Stimulated activated CD8-positive, alpha-beta memory T cell treated with anti-CD3 and anti-CD28 coated beads, Interleukin-7, amount 100 ng/mL, for 4 hours (primary cell): ENCODE results near the gene TP53RK.

Experiments used
- DNase-seq, 2 donors: peaks; one replicate each; pipeline ENCODE4 v3.0.0-alpha.2; 2020; ENCODE audit warnings: low read depth in 2 of 2

The TP53RK gene

DNA sequence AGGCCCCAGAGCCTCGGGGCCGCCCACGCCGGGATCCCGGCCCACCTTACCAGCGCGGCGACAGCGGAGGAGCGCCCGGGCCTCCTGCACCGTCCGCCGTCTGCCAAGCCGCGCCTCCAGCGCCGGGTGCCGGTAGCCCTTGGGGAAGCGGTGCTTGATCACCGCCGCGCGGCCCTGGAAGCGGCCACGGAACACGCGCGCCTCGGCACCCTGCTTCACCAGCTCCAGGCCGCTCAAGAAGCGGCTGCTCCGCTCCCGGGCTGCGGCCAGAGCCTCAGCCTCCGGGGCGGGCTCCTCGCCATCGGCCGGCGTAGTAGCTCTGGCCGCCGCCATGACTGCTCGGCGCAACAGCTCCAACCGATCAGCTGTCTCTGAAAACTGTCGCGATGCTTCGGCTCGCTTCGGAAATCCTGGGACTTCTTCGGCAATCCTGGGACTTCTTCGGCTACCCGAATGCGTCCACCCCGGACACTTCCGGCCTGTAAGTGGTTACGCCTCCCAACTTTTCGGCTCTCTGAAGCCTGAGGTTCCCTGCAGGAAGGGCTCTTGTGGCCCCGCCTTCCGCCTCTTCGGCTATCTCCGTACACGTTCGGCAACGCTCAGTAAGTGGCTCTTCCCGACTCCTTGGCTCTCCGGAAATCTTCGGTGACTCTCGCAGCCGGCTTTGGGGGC lies at the start of gene TP53RK:
Gene TP53RK, minus strand, starts transcription at position 363 of the 672 bp plus-strand sequence. Its CDS starts 30 bp downstream, at position 333.
- DNase-seq: peak; percentile 91 to 94

DNA sequence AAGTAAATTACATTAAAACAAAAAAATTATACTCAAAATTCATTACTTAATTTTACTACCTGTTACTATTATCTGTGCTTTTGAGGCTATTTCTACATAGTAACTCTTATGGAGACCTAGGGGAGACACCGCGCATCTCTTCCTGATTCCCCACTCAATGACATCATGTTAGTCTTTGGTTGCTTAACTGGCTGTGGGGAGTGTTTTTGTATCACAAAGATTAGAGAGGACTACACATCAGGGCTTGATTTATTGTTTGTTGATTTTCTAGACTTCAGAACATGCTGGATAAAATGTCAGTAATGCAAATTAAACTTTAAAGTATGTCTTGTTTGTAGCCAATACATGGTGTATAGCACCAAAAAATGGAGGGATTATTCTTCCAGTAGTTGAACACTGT lies 46.2 kb upstream of the TP53RK start:
- no peak for DNase-seq

DNA sequence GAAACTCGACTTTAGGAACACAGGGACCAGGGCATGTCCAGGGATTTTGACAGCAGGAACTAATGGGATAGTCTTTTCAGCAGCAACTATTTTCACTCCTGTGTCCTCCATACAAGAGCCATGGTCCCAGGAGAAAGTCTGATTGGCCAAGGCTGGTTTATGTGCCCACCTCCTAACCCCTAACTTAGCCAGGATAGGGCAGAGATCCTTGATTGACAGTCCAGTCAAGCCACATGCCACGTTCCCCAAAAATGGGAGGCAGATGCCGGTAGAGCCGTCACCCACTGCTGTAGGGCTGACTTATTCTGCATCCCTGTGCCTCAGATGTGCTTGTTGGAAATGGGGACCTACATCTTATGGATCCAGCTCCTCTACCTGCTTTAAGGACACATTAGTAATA lies 42.5 kb upstream of the TP53RK start:
- no peak for DNase-seq

DNA sequence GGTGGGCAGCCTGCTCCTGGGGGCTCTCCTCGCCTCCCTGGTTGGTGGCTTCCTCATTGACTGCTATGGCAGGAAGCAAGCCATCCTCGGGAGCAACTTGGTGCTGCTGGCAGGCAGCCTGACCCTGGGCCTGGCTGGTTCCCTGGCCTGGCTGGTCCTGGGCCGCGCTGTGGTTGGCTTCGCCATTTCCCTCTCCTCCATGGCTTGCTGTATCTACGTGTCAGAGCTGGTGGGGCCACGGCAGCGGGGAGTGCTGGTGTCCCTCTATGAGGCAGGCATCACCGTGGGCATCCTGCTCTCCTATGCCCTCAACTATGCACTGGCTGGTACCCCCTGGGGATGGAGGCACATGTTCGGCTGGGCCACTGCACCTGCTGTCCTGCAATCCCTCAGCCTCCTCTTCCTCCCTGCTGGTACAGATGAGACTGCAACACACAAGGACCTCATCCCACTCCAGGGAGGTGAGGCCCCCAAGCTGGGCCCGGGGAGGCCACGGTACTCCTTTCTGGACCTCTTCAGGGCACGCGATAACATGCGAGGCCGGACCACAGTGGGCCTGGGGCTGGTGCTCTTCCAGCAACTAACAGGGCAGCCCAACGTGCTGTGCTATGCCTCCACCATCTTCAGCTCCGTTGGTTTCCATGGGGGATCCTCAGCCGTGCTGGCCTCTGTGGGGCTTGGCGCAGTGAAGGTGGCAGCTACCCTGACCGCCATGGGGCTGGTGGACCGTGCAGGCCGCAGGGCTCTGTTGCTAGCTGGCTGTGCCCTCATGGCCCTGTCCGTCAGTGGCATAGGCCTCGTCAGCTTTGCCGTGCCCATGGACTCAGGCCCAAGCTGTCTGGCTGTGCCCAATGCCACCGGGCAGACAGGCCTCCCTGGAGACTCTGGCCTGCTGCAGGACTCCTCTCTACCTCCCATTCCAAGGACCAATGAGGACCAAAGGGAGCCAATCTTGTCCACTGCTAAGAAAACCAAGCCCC lies 36.2 kb upstream of the TP53RK start:
- no peak for DNase-seq

DNA sequence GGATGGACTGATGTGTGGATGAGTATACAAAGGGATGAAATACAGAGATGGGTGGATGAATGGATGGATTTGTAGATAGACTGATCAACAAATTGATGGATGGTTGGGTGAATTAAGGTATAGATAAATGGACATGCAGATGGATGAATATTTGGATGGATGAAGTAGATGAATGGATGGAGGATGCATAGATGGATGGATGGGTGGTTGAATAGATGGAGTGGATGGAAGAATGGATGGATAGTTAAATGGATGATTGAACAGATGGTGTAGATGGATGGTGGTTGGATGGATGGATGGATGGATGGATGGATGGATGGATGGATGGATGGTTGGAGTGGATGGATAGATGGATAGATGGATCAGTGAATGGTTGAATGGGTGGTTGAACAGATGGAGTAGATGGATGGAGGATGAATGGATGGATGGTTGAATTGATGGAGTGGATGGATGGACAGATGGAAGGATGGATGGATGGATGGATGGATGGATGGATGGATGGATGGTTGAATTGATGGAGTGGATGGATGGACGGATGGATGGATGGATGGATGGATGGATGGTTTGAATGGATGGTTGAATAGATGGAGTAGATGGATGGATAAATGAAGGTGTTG lies 35.2 kb upstream of the TP53RK start:
- DNase-seq: no peak

DNA sequence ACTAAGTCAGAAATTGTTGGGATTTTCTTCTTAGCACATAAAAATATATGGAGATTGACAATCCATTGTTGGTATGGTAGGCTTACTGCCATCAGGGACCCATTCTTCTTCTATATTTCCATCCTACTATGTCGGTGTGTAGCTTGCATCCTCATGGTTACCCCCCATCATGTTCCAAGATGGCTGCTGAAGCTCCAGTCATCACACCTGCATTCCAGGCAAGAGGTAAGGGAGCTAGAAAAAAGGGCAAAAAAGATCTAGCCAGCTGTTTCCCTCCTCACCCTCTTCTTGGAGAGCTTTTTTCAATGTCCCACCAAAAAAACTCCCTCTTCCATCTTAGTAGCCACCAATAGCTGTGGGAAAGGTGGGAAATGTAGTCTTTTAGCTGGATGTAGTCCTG lies 33.8 kb upstream of the TP53RK start:
- DNase-seq: no peak

DNA sequence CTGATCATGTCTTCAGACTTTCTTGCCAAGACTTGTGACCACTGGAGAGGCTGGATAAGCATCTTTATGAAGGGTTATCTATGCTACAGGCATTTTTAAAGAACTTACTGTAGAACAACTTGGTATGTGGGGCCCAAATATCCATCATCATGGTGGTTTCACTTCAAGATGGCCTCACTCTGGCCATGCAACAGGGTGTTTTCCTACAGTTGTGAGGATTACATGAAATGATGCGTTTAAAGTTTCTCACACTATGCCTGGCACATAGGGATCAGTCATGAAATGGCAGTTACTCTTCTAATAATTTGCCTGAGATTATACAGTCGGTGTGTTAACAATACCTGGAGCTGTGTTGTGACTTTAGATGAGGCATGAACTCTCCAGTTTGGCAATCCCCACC lies 33.2 kb upstream of the TP53RK start:
- no peak for DNase-seq

DNA sequence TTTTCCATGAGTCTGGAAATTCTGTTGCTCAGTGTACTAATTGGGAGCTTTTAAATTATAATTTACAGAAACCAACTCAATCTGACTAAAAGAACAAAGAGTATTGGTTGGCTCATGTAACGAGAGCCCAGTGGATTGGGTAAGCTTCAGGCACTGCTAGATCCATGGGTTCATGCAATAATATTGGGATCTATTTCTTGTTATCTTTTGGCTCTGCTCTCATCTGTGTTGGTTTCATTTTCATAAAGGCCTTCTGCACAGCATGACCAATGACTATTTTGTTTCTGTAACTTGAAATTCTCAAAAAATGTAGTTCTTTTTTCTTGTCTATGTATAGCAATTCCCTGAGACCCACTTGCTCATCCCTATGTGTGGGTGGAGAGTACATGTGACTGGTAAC lies 32.2 kb upstream of the TP53RK start:
- no peak for DNase-seq

DNA sequence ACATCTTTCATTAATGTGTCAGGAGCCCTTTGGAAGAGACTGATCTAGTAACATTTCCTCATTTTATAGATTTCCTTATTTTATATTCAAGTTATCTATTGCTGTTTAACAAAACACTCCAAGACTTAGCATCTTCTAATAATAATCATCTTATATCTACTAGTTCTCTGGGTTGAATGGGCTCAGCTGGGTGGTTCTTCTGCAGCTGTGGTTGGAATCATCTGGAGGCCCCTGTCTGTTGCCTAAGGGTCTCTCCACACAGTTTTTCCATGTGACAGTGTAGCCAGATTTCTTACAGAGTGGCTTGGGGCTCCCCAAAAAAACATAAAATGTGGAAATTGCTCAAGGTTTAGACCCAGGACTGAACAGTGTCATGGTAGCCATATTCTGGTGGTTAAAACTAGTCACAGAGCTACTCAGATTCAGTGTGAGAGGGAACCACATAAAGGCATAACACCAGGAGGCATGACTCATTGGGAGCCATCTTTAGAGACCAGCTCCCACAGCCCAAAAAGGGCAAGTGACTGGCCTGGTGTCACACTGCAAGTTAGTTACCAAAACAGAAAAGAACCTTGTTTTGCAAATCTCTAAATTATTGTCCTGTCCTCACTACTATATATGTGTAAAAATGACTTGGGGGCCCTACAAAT lies 31.7 kb upstream of the TP53RK start:
- DNase-seq: no peak

DNA sequence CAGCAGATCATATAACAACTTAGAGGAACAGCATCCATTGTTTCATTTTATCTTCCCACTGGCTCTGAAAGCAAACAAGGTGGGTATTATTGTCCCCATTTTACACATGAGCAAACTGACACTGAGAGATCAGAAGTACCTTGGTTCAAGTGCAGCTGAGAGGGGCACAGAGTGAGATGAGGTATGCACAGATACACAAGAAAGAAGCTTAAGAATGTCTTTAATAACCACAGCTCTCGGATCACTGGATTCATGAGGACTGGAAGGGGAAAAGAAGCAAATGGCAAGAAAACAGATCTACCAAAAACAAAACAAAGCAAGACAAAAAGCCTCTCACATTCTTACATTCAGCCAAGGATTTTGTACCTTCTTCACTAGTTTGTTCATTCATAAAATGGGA lies 30.8 kb upstream of the TP53RK start:
- no peak for DNase-seq

DNA sequence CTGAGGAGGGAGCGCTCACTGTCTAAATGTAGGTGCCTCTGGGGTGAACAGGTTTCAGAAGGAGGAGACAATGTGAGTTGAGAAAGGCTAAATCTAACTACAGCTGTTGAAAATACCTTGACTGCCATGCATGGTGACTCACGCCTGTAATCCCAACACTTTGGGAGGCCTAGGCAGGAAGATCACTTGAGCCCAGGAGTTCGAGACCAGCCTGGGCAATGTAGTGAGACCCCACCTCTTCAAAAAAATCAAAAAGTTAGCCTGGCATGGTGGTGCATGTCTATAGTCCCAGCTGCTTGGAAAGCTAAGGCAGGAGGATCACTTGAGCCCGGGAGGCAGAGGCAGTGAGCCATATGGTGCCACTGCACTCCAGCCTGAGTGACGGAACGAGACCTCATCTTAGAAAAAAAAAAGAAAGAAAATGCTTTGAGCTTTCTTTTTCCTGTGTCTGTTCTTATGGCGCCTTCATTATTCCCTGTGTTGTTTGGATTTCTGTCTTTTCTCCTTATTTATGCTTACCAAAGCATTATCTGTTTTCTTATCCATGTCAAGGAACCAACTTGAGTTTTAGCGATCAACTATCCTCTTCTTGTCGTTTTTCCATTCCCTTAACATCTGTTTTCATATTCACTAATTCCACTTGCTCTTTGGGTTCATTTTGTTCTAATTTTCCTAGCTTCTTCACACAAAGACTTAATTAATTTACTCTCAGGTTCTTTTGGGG lies 28.7 kb upstream of the TP53RK start:
- DNase-seq: no peak

DNA sequence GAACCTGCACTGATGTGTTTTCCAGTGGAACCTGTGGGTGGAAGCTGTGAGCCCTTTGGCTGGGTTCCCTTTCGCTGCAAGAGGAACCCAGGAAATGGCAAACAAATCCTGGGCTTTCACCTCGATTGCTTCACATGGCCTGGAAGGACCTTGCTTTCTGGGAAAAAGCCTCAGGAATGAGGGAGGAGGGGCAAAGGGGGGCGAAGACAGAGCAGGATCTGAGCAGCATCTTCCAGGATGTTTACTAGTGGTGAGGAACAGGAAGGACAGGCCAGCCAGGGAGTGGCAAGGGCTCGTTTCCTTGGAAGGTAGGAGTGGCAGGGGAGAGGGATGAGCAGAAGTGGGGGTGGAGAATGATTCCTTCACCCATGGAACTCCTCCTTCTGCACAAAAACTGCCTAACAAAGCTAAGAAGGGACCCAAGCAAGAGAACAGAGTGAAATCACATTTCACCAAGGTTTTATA lies 26.1 kb upstream of the TP53RK start:
- no peak for DNase-seq

DNA sequence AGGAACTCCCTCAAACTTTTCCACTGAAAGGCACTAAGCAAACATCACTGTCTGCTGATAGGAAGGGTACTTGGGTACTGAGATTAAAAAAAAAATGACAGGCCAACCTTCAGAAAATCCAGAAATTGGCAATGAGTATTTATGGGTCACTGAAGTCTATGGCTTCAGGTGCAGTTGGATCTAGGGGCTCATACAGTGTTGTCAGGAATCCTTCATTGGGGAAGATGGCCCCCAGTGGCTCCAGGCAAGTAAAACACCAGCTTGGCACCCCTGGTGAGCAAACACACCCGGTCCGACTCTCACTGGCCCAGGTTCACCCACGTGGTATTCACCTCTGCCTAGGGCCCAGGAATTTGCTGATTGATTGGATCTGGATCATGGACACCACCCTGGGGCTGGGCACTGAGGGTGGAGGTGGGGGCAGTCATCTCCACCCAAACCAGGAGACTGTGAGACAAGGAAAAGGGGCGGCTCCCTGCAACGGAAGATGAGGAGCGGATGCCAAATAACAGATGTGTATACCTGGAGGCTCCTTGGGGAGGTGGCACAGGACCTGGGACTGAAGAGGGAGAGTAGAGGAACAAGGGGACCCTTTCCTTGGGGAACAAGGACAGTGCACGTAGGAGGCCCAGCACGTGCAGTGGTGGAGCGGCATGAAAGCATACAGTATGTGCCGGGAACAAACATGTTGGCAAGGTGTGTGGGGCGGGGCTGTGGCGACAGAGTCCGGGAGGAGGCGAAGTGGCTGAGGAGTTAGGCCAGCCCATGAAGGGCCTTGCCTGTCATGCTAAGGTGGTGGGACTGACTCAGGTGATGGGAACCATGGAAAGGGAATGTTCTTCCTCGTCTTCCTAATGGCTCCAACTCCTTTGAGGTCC lies 25.0 kb upstream of the TP53RK start:
- DNase-seq: no peak

DNA sequence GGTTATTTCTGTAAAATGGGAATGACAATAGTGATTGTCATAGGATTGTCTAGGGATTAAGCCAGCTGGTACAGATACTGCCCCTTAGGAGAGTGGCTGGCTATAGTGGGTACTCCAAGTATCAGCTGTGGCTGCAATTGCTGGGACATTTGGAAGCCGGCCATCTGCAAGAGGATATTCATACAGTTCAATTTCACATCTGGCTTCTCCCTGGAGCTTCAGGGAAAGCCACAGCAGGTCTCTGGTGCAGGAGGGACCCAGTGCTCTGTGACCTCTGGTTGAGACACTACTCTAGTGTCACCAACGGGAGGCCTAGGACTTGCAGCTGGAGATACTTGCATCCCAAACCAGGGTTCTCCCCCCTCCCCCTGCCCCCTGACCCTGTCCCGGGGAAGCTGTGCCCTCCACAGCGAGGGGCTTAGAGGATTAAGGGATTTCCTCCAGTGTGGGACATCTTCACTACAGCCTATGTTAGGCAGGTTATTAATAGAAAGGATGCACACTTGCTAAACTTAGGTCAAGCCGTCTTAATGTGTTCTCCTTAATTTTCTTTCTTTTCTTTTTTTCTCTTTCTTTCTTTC lies 22.9 kb upstream of the TP53RK start:
- DNase-seq: no peak

DNA sequence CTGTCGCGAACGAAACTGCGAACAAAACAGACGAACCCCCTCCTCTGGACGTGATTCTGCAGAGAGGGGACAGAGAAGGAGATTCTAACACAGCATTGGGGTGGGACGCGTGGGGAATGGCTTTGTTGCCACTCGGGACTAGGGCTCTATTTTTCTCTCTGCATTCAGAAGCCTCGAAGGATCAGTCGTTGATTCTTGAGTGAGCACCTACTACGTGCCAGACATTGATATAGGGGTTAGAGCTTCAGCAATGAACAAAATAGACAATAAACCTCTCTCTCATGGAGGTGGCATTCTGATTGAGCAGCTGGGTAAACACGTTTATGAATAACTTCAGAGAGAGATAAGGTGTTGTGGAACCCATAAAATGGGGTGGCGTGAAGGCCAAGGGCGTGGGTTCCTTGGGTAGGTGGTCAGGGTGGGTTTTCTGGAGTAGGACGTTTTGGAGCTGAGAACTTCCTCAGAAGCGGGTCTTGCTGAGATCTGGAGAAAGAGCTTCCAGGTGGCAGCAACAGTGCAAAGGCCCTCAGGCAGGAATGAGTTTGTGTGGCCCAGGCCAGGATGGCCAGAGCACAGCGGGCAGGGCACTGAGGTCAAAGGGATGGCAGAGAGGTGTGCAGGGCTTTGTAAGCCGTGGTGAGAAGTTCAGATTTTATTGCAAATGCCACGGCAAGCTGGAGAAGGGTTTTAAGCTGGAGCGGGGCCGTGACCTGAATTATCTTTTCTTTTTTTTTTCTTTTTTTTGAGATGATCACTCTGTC lies 21.1 kb upstream of the TP53RK start:
- DNase-seq: no peak

DNA sequence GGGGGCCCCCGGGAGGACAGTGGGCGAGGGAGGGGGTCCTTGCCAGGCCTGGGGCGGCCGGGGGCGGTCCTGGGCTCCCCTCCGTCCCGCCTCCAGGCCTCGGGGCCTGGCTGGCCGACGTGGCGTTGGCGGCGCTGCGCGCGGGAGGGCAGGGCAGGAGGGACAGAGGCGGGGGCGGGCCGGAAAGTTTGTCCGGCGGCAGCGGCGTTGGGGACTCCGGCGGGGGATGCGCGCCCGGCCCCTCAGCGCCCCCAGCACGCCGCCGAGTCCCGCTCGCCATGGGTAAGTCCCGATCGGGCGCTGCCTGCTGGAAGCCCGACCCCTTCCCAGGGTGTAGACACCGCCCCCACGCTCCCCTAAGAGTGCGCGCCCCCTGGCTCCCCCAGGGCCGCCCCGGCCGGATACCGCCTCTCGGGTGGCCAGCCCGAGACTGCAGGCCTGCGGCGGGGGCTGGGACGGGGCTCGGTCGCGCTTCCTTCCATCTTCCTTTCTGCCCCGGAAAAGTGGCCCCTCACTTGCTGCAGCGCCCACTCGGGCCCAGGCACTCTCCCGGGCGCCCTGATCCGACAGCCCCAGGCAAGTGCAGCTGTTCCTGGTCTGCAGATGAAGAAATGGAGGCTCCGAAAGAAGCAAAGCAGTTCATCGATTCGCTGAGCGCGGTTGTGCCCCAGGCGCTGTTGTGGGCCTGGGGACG lies 20.4 kb upstream of the TP53RK start, which contains the start of gene SLC2A10:
Gene SLC2A10, plus strand, starts transcription at position 191 of the 694 bp plus-strand sequence. Its CDS starts 88 bp downstream, at position 279.
- no peak for DNase-seq

DNA sequence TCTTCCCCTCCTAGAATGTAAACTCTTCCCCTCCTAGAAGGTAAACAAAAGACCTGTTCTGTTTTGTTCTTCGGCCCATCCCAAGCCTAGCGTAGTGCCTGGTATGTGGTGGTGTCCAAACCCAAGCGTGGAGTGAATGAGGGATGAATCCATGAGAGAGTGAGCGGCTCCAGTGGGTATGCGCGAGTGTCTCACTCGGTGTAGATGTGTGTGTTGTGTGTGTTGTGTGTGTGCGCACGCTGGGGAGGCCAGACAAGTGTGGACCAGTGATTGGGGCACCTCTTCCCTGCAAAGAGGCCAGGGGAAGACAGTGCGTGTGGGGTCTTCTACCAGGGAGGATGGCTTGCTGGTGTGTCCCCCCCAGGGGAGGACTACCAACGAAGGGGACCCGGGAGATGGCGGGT lies 19.8 kb upstream of the TP53RK start:
- no peak for DNase-seq

DNA sequence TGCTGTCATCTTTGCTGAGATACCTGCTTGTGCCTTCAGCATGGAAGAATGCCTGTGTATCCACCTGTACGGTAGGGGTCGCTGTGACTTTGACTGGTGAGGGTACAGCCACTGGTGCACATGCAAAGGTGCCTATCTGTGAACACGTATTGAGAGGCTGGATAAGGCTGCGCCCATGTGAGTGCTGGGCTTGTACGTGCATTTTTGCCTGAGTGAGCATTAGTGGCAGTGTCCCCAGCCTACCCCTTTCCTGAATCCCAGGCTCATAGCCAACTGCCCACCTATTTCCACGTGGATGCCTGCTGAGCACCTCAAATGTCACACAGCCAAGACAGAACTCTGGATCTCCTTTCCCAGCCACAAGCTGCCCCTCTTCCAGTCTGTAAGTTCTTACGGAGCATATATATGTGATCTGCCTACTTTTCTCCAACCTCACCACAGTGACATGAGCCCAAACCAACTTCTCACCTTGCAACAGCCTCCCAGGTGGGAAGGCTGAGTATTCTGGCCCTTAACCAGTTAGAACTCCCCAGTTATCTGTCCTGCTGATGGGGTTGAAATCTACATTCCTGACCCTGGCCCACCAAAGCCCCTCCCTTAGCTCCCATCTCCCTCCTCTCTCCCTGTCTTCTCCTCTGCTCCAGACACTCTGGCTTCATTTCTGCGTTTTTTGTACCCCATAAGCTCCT lies 19.1 kb upstream of the TP53RK start:
- no peak for DNase-seq
